ENCODE measurements around the gene TOPAZ1. TPM values are rescaled to one million over a fixed set of nuclear protein-coding genes. Genes with fewer than 3 reads are reported as not detected.

Gene TOPAZ1
- total and polyA plus RNA-seq, 2 of the 4 experiments (the other 2 are of a cell fraction), result not detected

GRCh38 chr3:44252332-44252959 is 10.8 kb downstream of the TOPAZ1 start:
- no peak overlapping the region for H2BK5ac ChIP-seq (ENCODE audit: low read depth, low read length, poor library complexity, severe bottlenecking)
- ChIA-PET CTCF (no interaction called here), POLR2A (ENCODE audit: unreplicated experiment) (no interaction called here)
- no peak overlapping the region for H4K5ac ChIP-seq (ENCODE audit: low read depth, low read length)
- no peaks in the 10 kb centered on the region for H3K36me3 ChIP-seq (ENCODE audit: control insufficient read depth, insufficient read depth, low read length)
- no peak overlapping the region for H3K18ac ChIP-seq (ENCODE audit: low read depth, low read length)
- no peak overlapping the region for H2BK120ac ChIP-seq (ENCODE audit: low read depth, low read length)
- no peak overlapping the region for H3K23ac ChIP-seq (ENCODE audit: low read depth, low read length)
- no peak overlapping the region for H2BK20ac ChIP-seq (ENCODE audit: low read depth, low read length)
- no peaks in the 10 kb centered on the region for H3K4me1 ChIP-seq (ENCODE audit: control insufficient read depth, insufficient read depth, low read length)
- no peak overlapping the region for H4K8ac ChIP-seq (ENCODE audit: low read depth in 2 of 2, low read length in 2 of 2)
- H2AK5ac ChIP-seq (ENCODE audit: low read depth, low read length), result no peak overlapping the region
- no peak overlapping the region for H3K4me3 ChIP-seq (ENCODE audit: insufficient read depth, low read depth, low read length)
- H3K9me3 ChIP-seq (ENCODE audit: control insufficient read depth, insufficient read depth, low read length), result no peaks in the 10 kb centered on the region
- no peak overlapping the region for H3K56ac ChIP-seq (ENCODE audit: extremely low read depth, insufficient read depth, low read length)
- H3K4me2 ChIP-seq (ENCODE audit: low read depth, low read length), result no peak overlapping the region
- no peak overlapping the region for H3K14ac ChIP-seq (replicated peaks; ENCODE audit: low read depth, low read length)
- H4K91ac ChIP-seq (ENCODE audit: insufficient read depth, low read depth, low read length), result no peak overlapping the region
- dilution Hi-C loops (cut with HindIII; ENCODE audit: low sequenced_read_pairs, unreplicated experiment), result no loop called here
- in situ Hi-C loops (cut with MboI; ENCODE audit: low sequenced_read_pairs), result no loop called here
- DNase-seq (no peak), ATAC-seq (ENCODE audit: low read depth) (no peak)
- H3K9ac ChIP-seq (ENCODE audit: low read depth, low read length), result no peak overlapping the region
- no peak overlapping the region for H2AK9ac ChIP-seq (replicated peaks; ENCODE audit: low read depth, low read length, poor library complexity)
- H3K79me1 ChIP-seq (ENCODE audit: low read depth in 1 of 2, low read length in 2 of 2), result no peaks in the 10 kb centered on the region
- no peak overlapping the region for H2AFZ ChIP-seq (replicated peaks; ENCODE audit: low read length, poor library complexity)
- no peaks in the 10 kb centered on the region for H3K9me1 ChIP-seq (ENCODE audit: insufficient read depth, low read length)
- intact Hi-C loops (cut with micrococcal nuclease), result no loop called here
- no peak overlapping the region for H2BK15ac ChIP-seq (ENCODE audit: low read depth, low read length)
- no peak overlapping the region for H3K4ac ChIP-seq (ENCODE audit: low read depth, low read length)
- no TSS peak for BruUV-seq (replicated peaks)
- H4K20me1 ChIP-seq (ENCODE audit: insufficient read depth, low read length), result no peaks in the 10 kb centered on the region
- H3K27me3 ChIP-seq (ENCODE audit: control insufficient read depth, insufficient read depth, low read length), result no peaks in the 10 kb centered on the region
- 0% methylated on average over 2 of the region's 5 CpGs; no CpG with 5 or more reads in 1 of the 2 experiments for WGBS, 2 experiments (ENCODE audit: extremely low coverage in 2 of 2, insufficient read length in 1 of 2)
- H3K27ac ChIP-seq (ENCODE audit: insufficient read depth, low read length), result no peak overlapping the region
- TF ChIP-seq RFX5 (IDR thresholded peaks at IDR 0.05; ENCODE audit: low read depth, low read length) (no peak), RAD21 (IDR thresholded peaks at IDR 0.05; ENCODE audit: low read length) (no peak), CTCF (conservative IDR thresholded peaks at IDR 0.05; ENCODE audit: low read depth, low read length) (no peak), FOS (IDR thresholded peaks at IDR 0.05; ENCODE audit: low read depth, low read length) (no peak), BHLHE40 (IDR thresholded peaks at IDR 0.05; ENCODE audit: low read depth, low read length) (no peak), MXI1 (IDR thresholded peaks at IDR 0.05; ENCODE audit: borderline replicate concordance, low read depth, low read length) (no peak), MAZ (IDR thresholded peaks at IDR 0.05; ENCODE audit: borderline replicate concordance, low read depth, low read length) (no peak), POLR2A (IDR thresholded peaks at IDR 0.05; ENCODE audit: low read depth, low read length) (no peak), MAFK (IDR thresholded peaks at IDR 0.05; ENCODE audit: low read depth, low read length) (no peak), ELK1 (IDR thresholded peaks at IDR 0.05; ENCODE audit: borderline replicate concordance, low read depth, low read length) (no peak), CHD1 (IDR thresholded peaks at IDR 0.05; ENCODE audit: low read depth, low read length) (no peak), SMC3 (IDR thresholded peaks at IDR 0.05; ENCODE audit: low read depth, low read length) (no peak), CEBPB (IDR thresholded peaks at IDR 0.05; ENCODE audit: low read depth, low read length) (no peak), USF2 (IDR thresholded peaks at IDR 0.05; ENCODE audit: low read depth, low read length) (no peak), RCOR1 (IDR thresholded peaks at IDR 0.05; ENCODE audit: insufficient replicate concordance, low read length) (no peak), NFE2L2 (IDR thresholded peaks at IDR 0.05; ENCODE audit: low read depth, low read length) (no peak)

All from IMR-90 (cell line).